HG02763 (cell line): ENCODE measurements around the gene ZNF608.

Source experiments
- ATAC-seq: cut with Tn5 transposase; IDR thresholded peaks from one replicate; pipeline ENCODE4 v1.9.1; 2021; ENCODE audit warnings: mild to moderate bottlenecking, moderate library complexity; ENCODE audit not compliant: unreplicated experiment

Gene ZNF608

GRCh38 chr5:124739634-124740025 is 6.8 kb downstream of the ZNF608 start:
- ATAC-seq, result no peak

- no peak for ATAC-seq
These were observed 7.5 kb downstream of the ZNF608 start for GRCh38 chr5:124738681-124739633.

- ATAC-seq, result no peak
These were observed 8.8 kb downstream of the ZNF608 start for GRCh38 chr5:124737651-124738050.

- ATAC-seq, result no peak
These were observed 9.6 kb downstream of the ZNF608 start for GRCh38 chr5:124736805-124737188.

- no peak for ATAC-seq
These were observed 10.2 kb downstream of the ZNF608 start for GRCh38 chr5:124736082-124736804.

GRCh38 chr5:124735169-124735858 is 11.1 kb downstream of the ZNF608 start:
- ATAC-seq, result no peak

GRCh38 chr5:124734574-124735168 is 11.8 kb downstream of the ZNF608 start:
- no peak for ATAC-seq

- no peak for ATAC-seq
These were observed 13.1 kb downstream of the ZNF608 start for GRCh38 chr5:124733329-124733650.

GRCh38 chr5:124732428-124733328 is 13.8 kb downstream of the ZNF608 start:
- ATAC-seq, result no peak

GRCh38 chr5:124730381-124730780 is 16.1 kb downstream of the ZNF608 start:
- ATAC-seq, result no peak

- no peak for ATAC-seq
These were observed 16.6 kb downstream of the ZNF608 start for GRCh38 chr5:124729720-124730359.

GRCh38 chr5:124728968-124729332 is 17.5 kb downstream of the ZNF608 start:
- ATAC-seq, result no peak

GRCh38 chr5:124728331-124728967 is 18.0 kb downstream of the ZNF608 start:
- no peak for ATAC-seq

- ATAC-seq, result no peak
These were observed 19.6 kb downstream of the ZNF608 start for GRCh38 chr5:124726631-124727362.

- ATAC-seq, result no peak
These were observed 20.7 kb downstream of the ZNF608 start for GRCh38 chr5:124725622-124726258.

- ATAC-seq, result no peak
These were observed 21.4 kb downstream of the ZNF608 start for GRCh38 chr5:124725040-124725434.

GRCh38 chr5:124724357-124725039 is 21.9 kb downstream of the ZNF608 start:
- ATAC-seq, result no peak
